ENCODE results near the gene DKC1. TPM values are rescaled to one million over a fixed set of nuclear protein-coding genes. Genes with fewer than 3 reads are reported as not detected.

DKC1 gene
- polyA plus RNA-seq, 3 donors, result 14.1 to 21.6 (median 17.0) TPM

DNA sequence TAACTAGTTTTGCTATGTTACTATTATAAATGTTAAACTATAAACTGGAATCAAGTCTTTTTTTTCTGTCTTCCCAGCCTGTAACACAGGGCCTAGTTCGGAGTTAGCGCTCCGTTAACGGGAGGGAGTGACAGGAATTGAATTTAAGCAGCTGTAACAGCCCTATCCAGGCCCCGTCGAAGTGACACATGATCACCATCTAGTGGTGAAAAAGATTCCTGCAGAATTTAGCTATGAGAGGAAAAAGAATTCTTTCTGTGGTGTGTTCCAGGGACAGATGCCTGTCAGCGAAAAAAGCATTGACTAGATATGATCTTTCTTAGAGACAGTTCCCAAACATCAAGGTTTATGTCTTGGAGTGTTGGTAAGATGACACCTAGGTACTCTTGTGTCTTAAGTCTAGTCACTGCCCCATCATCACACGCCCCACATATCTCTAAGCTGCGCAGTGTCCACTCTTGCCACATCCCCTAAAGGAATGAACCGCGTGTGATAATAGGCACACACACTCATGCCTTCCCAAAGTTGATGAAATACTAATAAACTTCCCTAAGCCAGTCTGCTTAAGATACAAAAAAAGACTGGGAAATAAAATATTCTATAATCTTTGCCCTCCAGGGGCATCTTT lies 13.8 kb upstream of the DKC1 start:
- intact Hi-C loops (cut with micrococcal nuclease), result loop anchor here in 1 of 2 donors (5.0 kb wide), 1 partner anchor 37 kb away; no protein-coding TSS in a partner anchor
- WGBS (ENCODE audit: insufficient coverage), result no CpG with 5 or more reads among the region's 11 CpGs
- H3K79me2 ChIP-seq (ENCODE audit: insufficient read depth, low read length), result peaks cover 68% of the 10 kb centered on the region

DNA sequence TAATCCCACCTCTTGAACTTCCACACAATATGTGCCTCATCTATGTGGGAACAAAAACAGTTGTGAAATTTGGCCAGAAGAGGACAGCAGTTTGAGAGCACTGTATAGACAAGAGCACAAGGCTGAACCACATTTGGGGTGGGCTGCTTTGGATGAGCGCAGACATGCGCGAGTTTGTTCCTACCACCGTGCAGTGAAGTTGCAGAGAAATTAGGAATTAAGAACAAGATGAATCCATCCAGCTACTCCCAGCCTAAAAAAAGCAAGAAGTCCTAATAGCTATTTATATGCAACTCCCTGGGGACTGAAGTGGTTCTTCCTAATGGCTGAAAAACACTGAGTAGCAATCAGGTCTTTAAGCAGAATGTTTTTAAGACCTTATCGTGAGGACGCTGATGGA lies 12.8 kb upstream of the DKC1 start:
- Histone ChIP-seq H4K20me1 (ENCODE audit: insufficient read depth, low read length) (peaks cover 9% of the 10 kb centered on the region), H3K9ac (ENCODE audit: insufficient read depth, low read length, poor library complexity, severe bottlenecking) (peak overlapping the region; percentile 77), H3K4me3 (replicated peaks in 1 of 3; ENCODE audit: low read depth in 2 of 3, low read length in 3 of 3) (peak overlapping the region; percentile 56 to 82 (median 80)), H3K36me3 (replicated peaks in 1 of 2; ENCODE audit: control insufficient read depth in 1 of 2, insufficient read depth in 2 of 2, low read length in 2 of 2) (no peaks in the 10 kb centered on the region), H3K79me2 (ENCODE audit: insufficient read depth, low read length) (peaks cover 57% of the 10 kb centered on the region), H2AFZ (ENCODE audit: insufficient read depth, low read depth, low read length, poor library complexity, severe bottlenecking) (peak overlapping the region; percentile 76), H3K27ac (ENCODE audit: low read depth in 1 of 2, low read length in 2 of 2) (peak overlapping the region in 1 of 2 donors; percentile 86), H3K27me3 (ENCODE audit: control insufficient read depth in 2 of 2, insufficient read depth in 2 of 2, low read length in 2 of 2) (no peaks in the 10 kb centered on the region), H3K9me3 (replicated peaks in 1 of 2; ENCODE audit: control insufficient read depth in 1 of 2, insufficient read depth in 1 of 2, low read length in 2 of 2) (no peaks in the 10 kb centered on the region), H3K4me2 (replicated peaks; ENCODE audit: extremely low read depth, low read length, poor library complexity, severe bottlenecking) (peak overlapping the region; percentile 84), H3K4me1 (ENCODE audit: control insufficient read depth in 1 of 2, insufficient read depth in 2 of 2, low read length in 2 of 2) (peaks cover 32 to 37% of the 10 kb centered on the region in 2 donors)
- intact Hi-C loops (cut with micrococcal nuclease), result loop anchor here (5.0 kb wide), 2 partner anchors 33 to 38 kb away; no protein-coding TSS in a partner anchor
- DNase-seq, result no peak
- peak overlapping the region; percentile 81 to 90 for H3K4me3 Mint-ChIP-seq
- TF ChIP-seq, protein P1, sequence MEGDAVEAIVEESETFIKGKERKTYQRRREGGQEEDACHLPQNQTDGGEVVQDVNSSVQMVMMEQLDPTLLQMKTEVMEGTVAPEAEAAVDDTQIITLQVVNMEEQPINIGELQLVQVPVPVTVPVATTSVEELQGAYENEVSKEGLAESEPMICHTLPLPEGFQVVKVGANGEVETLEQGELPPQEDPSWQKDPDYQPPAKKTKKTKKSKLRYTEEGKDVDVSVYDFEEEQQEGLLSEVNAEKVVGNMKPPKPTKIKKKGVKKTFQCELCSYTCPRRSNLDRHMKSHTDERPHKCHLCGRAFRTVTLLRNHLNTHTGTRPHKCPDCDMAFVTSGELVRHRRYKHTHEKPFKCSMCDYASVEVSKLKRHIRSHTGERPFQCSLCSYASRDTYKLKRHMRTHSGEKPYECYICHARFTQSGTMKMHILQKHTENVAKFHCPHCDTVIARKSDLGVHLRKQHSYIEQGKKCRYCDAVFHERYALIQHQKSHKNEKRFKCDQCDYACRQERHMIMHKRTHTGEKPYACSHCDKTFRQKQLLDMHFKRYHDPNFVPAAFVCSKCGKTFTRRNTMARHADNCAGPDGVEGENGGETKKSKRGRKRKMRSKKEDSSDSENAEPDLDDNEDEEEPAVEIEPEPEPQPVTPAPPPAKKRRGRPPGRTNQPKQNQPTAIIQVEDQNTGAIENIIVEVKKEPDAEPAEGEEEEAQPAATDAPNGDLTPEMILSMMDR (IDR thresholded peaks at IDR 0.05), result no peak
- H3K9me3 Mint-ChIP-seq, result peaks cover 0 to 4% (median 0%) of the 10 kb centered on the region in 7 donors
- H3K36me3 Mint-ChIP-seq, result no peaks in the 10 kb centered on the region
- peaks cover 0 to 3% (median 0%) of the 10 kb centered on the region in 3 donors for H3K27me3 Mint-ChIP-seq (ENCODE audit: low read depth in 3 of 3)
- no CpG with 5 or more reads among the region's 6 CpGs for WGBS (ENCODE audit: insufficient coverage)
- peaks cover 43% of the 10 kb centered on the region for H3K4me1 Mint-ChIP-seq
- peak overlapping the region in 5 of 7 donors; percentile 57 to 88 (median 76) for H3K27ac Mint-ChIP-seq

More for the DNA sequence above, 13.8 kb upstream of the DKC1 start:
- H3K4me1 ChIP-seq (ENCODE audit: control insufficient read depth in 1 of 2, insufficient read depth in 2 of 2, low read length in 2 of 2), result peaks cover 32 to 37% of the 10 kb centered on the region in 2 donors
- peak overlapping the region in 1 of 3 experiments; percentile 82 for H3K4me3 ChIP-seq (replicated peaks in 1 of 3; ENCODE audit: low read depth in 2 of 3, low read length in 3 of 3)
- H2AFZ ChIP-seq (ENCODE audit: insufficient read depth, low read depth, low read length, poor library complexity, severe bottlenecking), result peak overlapping the region; percentile 46
- peak overlapping the region in 1 of 2 donors; percentile 48 for H3K27ac ChIP-seq (ENCODE audit: low read depth in 1 of 2, low read length in 2 of 2)
- H3K9me3 ChIP-seq (replicated peaks in 1 of 2; ENCODE audit: control insufficient read depth in 1 of 2, insufficient read depth in 1 of 2, low read length in 2 of 2), result no peaks in the 10 kb centered on the region
- peaks cover 9% of the 10 kb centered on the region for H4K20me1 ChIP-seq (ENCODE audit: insufficient read depth, low read length)
- H3K27ac Mint-ChIP-seq, result no peak overlapping the region
- peaks cover 0 to 6% (median 0%) of the 10 kb centered on the region in 3 donors for H3K27me3 Mint-ChIP-seq (ENCODE audit: low read depth in 3 of 3)
- no peaks in the 10 kb centered on the region for H3K27me3 ChIP-seq (ENCODE audit: control insufficient read depth in 2 of 2, insufficient read depth in 2 of 2, low read length in 2 of 2)
- peaks cover 0 to 4% (median 0%) of the 10 kb centered on the region in 7 donors for H3K9me3 Mint-ChIP-seq
- TF ChIP-seq, protein P1 (IDR thresholded peaks at IDR 0.05), result peak; percentile 71
- H3K4me1 Mint-ChIP-seq, result peaks cover 43% of the 10 kb centered on the region
- H3K36me3 ChIP-seq (replicated peaks in 1 of 2; ENCODE audit: control insufficient read depth in 1 of 2, insufficient read depth in 2 of 2, low read length in 2 of 2), result no peaks in the 10 kb centered on the region
- H3K4me2 ChIP-seq (replicated peaks; ENCODE audit: extremely low read depth, low read length, poor library complexity, severe bottlenecking), result peak overlapping the region; percentile 84
- no peaks in the 10 kb centered on the region for H3K36me3 Mint-ChIP-seq
- peak; percentile 44 to 67 (median 61) for DNase-seq
- peak overlapping the region; percentile 34 to 90 for H3K4me3 Mint-ChIP-seq
- H3K9ac ChIP-seq (ENCODE audit: insufficient read depth, low read length, poor library complexity, severe bottlenecking), result no peak overlapping the region

Measured in CD14-positive monocyte (primary cell).